D721Med (cell line): ENCODE results near the gene VSTM4.

Experiments
- DNase-seq: peaks from one replicate; pipeline ENCODE4 v3.0.0; 2011; ENCODE audit warnings: low spot score; ENCODE audit not compliant: insufficient read length
- FAIRE-seq: peaks from 2 replicates; lab custom pipeline; 2011; peaks lifted over from hg19 to GRCh38; lab: Jason Lieb, UNC
- CTCF ChIP-seq: IDR thresholded peaks from 2 replicates; pipeline ENCODE4 v1.5.1; 2012; ENCODE audit warnings: mild to moderate bottlenecking, control low read depth; ENCODE audit not compliant: insufficient read depth; ENCODE audit errors: missing control alignments

Gene VSTM4

GRCh38 chr10:49089557-49090188, 25.6 kb downstream of the VSTM4 start:
- no peak for DNase-seq
- no peak for FAIRE-seq
- no peak for TF ChIP-seq CTCF

GRCh38 chr10:49089152-49089551, 26.2 kb downstream of the VSTM4 start:
- TF ChIP-seq CTCF = no peak

GRCh38 chr10:49086889-49087288, 28.4 kb downstream of the VSTM4 start:
- no peak for FAIRE-seq

More at GRCh38 chr10:49089152-49089551, 26.2 kb downstream of the VSTM4 start:
- DNase-seq = no peak
- FAIRE-seq = no peak

GRCh38 chr10:49083261-49083660, 32.1 kb downstream of the VSTM4 start:
- no peak for FAIRE-seq
- TF ChIP-seq CTCF = no peak

More at GRCh38 chr10:49086889-49087288, 28.4 kb downstream of the VSTM4 start:
- no peak for TF ChIP-seq CTCF
- DNase-seq = no peak

GRCh38 chr10:49082766-49083165, 32.6 kb downstream of the VSTM4 start:
- DNase-seq (no peak), FAIRE-seq (no peak)
- TF ChIP-seq CTCF = no peak

More at GRCh38 chr10:49083261-49083660, 32.1 kb downstream of the VSTM4 start:
- no peak for DNase-seq

GRCh38 chr10:49081547-49082275, 33.6 kb downstream of the VSTM4 start:
- no peak for DNase-seq
- FAIRE-seq = no peak
- no peak for TF ChIP-seq CTCF

GRCh38 chr10:49080965-49081364, 34.4 kb downstream of the VSTM4 start:
- FAIRE-seq = no peak
- no peak for TF ChIP-seq CTCF
- DNase-seq = no peak
